HG03095 (cell line): Measurements from ENCODE around the gene SNX9.
A peak's percentile ranks its signal among the peaks of the same experiment; 100 is the strongest.
"Not testable (repeated sequence)": the region's sequence is repeated elsewhere in the genome, so short reads cannot be mapped to it uniquely, and the experiment has no call there.

Experiments
- ATAC-seq: cut with Tn5 transposase; IDR thresholded peaks from one replicate; pipeline ENCODE4 v1.9.1; 2021; ENCODE audit warnings: moderate library complexity; ENCODE audit not compliant: unreplicated experiment

Gene SNX9

DNA sequence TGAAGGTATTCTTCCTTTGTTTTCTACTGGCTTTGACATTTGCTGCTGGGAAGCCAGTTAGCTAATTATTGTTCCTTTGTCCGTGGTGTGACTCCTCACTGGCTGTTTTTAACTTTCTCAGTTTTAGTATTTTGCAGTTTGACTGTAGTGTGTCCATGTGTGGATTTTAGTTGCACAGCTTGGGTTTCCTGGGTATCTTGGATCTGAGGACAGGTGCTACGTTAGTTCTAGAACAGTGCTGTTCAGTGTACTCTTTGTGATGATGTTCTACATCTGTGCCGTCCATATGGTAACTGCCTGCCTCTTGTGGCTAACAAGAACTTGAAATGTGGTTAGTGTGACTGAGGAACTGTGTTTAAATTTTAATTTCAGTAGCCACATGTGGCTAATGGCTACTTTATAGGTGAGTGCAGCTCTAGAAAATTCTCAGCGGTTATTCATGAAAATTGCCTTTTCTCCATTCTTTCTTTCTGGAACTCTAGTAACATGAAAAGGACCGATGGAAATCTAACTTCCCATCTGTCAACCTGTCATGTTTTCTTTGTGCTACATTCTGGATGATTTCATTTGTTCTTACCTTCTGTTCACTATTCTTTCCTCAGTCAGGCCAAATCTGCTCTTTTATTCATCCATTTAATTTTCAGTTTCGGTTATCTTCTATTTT is 7.4 kb downstream of the SNX9 start:
- peak; percentile 83 for ATAC-seq

DNA sequence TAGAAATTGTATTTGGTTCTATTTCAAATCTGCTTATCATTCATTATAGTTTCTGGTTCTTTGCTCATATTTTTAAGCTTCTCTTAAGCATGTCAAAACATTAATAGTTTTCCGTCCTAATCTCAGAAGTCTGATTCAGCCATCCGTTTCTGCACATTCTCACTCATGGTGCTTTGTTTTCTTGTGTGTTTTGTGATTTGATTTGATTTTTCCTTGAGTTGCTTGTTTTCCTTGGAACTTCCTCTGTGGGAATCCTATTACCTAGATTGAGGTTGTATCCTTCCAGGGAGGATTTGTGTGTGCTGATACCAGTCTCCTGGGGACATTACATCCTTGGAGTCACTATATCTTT is 7.9 kb downstream of the SNX9 start:
- no peak for ATAC-seq

DNA sequence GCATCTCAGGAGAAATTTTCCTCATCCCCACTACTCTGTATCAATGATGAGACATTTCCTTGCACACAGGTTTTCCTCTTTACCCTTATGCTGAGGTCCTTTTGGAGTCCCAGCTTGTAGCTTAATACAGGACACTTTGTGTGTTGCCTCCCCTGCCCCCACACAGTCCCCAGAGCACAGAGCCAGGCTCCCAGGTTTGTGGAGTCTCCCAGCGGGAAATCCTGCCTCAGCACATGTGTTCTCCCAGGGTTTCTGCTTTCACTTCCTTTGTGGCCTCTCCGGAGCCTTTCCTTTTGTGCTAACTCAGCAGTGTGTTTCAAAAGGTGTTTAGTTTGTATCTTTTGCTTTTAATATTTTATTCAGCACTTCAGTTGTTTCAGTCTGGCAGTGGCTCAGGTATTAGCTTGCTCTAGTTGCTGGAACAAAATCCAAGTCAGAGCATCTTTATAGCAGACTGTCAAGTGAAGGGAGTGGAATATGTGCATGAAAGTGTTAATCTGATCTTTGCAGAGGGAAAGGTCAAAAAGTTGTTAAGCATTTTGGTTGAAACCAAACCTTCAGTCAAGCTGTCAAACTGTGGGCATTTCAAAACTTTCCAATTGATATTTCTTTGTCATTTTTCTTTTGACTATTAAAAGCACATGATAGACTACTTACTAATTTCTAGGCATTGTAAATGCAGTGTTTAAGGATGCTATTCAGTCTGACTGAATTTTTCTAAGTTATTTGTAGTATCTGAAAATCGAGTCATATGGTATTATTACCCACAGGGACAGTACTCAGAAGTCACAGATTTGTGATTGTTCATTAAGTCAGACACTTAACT is 8.6 kb downstream of the SNX9 start:
- no peak for ATAC-seq

DNA sequence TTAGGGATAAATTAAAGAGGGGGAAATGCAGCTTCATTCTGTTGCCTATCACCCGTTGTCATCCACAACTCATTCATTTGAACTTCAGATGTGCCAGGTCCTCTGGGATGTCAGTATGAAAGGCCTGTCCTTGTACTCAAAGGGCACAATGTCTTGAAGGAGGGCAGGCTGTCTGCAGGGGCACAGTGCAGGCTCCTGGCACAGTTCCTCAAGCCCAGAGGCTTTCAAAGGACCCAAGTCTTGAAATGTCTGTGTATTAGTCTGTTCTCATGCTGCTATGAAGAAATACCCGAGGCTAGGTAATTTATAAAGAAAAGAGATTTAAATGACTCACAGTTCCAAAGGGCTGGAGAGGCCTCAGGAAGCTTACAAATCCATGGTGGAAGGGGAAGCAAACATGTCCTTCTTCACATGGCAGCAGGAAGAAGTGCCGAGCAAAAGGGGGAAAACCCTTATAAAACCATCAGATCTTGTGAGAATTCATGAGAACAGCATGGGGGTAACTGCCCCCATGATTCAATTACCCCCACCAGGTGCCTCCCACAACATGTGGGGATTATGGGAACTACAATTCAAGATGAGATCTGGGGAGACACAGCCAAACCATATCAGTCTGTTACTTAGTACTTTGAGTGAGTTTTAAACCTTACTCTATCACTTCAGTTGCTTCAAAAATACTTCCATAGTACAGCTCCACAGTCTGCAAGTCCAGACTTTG is 9.4 kb downstream of the SNX9 start:
- ATAC-seq, result no peak

DNA sequence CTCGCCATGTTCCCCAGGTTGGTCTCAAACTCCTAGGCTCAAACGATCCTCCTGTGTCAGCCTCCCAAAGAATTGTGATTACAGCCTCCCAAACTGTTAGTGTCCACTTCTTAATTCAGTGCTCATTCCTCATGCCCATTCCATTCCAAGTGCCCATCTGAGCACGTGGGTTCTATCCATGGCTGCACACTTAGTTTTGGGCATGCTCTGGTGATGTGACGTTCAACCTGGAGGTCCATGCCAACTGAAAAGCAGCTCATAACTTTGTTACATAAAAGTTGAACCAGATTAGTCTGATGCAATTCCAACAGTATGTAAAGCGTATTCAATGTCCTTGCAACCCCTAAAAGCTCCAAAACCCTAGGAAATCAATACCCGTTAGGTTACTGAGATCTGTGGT is 11.5 kb downstream of the SNX9 start:
- ATAC-seq, result no peak

DNA sequence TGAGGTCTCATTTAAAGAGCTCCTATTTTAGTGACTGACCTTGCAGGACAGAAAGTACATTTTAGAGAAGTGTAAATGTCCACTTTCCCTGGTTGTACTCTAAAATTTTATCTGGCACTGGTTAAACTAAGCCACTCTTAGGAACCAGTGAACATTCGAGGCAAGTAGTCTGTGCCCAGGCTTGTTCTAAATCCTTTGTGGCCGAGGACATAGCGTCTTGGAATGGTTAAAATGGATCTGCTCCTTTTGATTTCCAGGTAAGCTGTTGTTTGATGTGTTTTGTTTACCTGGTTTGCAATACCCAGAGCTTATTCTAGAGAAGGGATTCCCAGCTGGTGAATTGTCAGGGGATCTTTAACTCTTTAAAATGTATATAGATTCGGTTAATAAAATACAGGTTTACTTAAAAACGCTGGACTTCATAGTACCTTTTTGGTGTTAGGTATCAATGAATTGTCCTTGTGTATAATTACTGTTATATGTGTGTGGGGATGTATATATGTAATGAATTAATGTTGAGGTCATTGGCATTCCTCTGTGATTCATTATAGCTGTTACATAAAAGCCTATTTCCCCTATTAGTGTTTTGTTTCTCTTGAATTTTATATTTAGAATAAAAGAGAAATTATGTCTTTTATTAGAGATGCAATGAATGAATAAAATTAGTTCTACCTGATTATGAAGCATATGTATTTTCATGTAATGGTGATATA is 15.8 kb downstream of the SNX9 start:
- ATAC-seq, result no peak

DNA sequence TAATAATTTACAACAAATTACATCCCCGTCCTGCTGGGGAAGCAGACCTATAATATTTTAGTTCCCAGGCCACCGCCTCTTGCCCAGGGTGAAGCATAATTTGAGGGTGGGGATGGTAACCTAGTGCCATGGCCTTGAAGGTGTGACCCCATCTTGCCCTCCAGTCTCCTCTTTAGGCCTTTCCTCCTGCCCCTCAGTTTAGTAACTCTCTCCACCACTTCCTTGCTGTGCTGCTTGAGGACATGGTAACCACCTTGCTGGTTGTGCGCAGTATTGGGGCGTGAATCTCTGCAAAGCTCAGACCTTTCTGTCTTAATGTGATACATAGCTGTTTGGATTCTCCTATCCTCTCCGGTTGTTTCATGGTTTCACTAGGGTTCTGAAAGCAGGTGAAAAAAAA is 16.6 kb downstream of the SNX9 start:
- ATAC-seq, result no peak

DNA sequence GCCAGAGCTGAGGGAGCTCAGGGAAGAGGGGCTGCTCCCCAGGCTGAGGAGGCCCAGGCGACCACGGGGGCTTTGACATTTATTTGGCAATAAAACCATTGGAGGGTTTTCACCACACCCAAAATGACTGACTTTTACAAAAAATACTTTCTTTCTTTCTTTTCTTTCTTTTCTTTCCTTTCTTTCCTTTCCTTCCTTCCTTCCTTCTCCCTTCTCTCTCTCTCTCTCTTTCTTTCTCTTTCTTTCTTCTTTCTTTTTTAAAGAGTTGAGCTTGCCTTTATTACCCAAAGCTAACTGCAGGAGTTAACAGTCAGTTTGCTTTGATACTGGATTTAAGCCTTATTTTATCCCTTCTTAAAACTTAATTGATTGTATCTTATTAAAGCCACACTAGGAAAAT is 17.2 kb downstream of the SNX9 start:
- ATAC-seq, result no peak

DNA sequence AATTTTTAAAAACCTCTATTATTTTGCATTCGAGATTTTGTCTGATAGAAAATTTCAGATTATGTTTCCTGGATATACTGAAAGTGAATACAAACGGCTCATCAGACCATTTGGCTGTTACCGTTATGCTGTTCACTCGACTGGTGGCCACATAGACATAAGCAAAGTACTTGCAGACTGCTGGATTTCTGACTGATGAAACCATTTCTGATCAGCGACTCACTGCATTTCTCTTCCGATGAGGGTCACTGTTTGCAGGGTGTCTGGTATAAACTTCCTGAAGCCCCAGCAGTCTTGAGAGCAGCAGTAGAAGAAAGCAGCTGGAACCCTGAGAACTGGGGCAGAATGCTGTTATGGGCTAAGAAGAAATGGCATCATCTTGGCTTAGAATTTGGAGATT is 17.7 kb downstream of the SNX9 start:
- no peak for ATAC-seq

DNA sequence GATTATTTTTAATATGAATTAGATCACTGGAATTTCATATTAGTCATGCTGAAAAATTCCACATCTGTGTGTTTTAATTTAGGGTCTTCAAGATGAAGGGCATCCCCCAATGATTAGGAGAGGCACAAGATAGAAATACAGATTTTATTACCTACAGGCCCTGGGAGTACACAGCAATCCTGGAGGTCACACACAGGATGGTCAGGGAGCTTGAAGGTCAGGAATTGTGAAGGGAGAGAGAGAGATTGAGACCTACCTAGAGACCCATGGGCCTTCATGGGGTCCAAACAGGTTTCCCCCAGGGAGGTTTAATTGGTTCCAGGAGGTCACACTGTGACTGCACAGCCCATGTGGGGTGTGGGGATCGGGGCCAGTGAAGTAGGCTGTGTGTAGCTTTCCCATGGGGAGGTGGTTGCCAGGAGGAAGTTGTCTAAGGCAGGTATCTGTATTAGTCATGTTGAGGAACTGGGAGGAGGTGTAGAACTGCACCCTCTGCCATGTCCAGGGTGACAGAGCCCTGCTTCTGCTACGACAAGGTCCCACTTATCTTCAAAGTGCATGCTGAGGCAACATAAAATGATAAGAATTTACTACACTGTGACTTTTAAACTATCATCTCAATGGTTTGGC is 18.3 kb downstream of the SNX9 start:
- peak; percentile 70 for ATAC-seq

DNA sequence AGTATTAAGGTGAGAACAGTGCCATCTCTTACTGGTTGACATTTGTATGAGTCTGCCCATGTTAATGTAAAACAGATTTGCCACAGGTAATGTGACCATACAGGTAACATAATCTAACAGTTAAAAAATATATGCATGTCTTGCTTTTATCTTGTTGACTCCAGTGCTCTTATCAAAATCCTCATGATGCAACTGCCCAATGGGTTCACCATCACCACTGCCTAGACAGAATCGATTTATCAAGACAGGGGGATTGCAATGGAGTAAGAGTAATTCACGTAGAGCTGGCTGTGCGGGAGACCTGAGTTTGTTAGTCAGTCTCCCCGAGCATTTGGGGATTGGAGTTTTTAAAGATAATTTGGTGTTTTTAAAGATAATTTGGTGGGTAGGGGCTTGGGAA is 19.2 kb downstream of the SNX9 start:
- ATAC-seq, result no peak

DNA sequence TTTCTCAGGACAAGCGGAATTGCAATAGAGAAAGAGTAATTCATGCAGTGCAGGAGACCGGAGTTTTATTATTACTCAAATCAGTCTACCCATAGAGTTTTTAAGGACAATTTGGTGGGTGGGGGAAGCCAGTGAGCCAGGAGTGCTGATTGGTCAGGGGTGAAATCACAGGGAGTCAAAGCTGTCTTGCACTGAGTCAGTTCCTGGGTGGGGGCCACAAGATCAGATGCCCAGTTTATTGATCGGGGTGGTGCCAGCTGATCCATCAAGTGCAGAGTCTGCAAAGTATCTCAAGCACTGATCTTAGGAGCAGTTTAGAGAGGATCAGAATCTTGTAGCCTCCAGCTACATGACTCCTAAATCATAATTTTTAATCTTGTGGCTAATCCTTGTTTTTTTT is 21.1 kb downstream of the SNX9 start:
- not testable (repeated sequence) for ATAC-seq

DNA sequence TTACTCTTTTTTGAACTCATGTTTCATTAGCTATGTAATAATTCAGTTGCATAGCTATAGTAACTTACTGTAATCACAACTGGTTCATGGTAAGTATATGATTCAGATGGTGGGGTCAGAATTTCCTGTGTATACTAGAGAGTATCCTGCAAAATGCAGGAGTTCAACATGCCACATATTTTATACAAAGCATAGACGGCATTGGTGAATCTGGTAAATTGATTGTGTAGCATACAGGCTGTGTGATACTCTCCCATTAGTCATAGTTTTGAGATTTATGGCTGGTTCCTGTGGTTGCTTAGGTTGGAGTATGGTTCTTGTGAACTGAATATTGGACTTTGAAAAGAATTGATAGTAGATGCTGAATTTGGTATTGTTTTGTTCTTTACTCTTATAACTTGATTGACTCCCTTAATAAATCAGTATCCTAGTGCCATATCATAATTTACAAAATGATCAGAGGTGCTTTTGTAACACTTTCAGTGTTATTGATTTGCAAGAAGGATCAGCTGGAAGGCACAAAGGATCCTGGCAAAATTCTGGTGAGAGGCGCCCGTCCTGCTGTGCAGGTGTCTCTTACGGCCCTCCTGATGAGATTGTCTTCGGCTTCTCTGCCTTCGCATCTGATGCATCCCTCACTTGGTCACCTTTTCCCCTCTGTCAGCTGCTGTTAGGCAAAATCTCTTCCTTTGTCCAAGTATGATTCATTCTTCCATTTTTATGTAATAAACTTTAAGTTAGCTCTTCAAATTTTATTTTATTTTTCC is 22.6 kb downstream of the SNX9 start:
- no peak for ATAC-seq

DNA sequence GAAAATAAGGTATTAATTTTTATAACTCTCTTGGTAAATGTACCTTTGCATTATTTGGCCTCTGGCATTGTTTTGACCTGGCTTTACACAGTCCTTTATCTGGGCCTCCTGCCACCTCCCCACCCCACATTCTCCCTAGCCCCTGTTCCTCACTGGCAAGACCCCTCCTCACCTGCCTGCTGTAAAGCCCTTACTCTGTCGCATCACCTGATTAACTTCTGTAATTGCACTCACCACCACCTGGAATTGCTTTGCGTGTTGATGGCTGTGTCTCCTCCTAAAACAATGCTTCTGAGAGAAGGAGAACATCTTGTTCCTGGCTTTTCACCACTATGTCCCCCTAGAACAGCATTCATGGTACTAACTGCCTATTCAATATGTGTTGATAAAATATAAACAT is 24.8 kb downstream of the SNX9 start:
- no peak for ATAC-seq

DNA sequence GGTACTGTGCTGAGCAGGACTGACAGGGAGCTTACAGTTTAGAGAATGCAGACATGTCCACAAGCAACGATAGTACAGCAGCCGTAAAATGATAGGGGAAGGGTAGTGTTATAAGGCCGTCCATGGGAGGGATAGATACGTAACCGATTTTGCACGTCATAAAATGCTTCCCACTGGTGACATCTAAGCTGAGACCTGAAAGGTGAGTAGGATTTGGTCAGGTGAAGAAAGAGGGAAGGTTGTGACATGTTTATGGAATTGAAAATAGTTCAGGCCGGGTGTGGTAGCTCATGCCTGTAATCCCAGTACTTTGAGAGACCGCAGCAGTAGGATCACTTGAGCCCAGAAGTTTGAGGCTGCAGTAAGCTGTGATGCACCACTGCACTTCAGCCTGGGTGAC is 25.6 kb downstream of the SNX9 start:
- no peak for ATAC-seq

DNA sequence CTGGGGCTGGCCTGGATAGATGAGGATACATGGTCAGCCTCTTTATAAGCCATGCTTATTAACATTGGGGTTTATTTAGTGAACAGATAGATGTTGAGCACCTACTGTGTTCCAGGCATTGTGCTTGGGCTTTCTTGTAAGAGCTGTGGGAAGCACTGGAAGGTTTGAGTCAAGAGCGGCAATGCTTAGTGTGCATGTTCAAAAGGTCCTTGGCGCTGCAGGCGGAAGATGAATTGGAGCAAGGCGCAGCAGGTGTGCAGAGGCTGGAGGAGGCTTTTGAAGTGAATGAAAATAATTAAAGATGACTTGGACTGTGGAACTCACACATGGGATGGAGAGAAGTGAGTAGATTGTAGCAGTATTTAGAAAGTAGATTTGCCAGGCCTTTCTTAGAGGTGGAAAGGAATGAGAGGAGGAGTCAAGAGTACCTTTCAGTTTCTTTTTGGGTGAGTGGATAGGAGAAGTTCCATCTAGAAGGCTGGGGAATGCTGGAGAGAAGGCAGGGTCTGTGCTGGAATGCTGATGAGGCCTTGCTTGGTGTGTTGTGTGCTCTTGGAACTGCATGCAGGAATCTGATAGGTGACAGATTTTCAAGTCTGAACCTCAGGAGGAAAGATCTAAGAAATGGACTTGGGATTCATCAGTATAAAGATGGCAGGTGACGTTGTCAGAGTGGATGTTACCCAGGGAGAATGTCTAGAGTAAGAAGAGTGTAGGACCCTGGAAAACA is 26.4 kb downstream of the SNX9 start:
- ATAC-seq, result no peak

DNA sequence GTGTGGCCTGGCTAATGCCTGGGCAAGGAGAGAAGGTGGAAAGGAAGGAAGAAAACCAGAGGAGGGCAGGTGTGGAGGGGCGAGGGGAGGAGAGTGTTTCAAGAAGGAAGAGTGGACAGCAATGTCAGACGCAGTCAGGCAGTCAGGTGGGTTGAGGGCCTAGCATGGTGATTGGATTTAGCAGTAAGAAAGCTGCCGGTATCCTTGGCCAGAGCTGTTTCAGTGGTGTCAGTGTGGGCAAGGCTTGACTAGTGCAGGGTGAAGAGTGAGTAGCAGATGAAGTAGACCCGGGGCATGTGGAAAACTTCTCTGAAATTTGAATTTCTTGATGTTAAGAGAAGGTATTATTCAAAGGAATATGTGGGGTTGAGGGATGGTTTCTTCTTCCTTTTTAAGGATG is 27.0 kb downstream of the SNX9 start:
- no peak for ATAC-seq

DNA sequence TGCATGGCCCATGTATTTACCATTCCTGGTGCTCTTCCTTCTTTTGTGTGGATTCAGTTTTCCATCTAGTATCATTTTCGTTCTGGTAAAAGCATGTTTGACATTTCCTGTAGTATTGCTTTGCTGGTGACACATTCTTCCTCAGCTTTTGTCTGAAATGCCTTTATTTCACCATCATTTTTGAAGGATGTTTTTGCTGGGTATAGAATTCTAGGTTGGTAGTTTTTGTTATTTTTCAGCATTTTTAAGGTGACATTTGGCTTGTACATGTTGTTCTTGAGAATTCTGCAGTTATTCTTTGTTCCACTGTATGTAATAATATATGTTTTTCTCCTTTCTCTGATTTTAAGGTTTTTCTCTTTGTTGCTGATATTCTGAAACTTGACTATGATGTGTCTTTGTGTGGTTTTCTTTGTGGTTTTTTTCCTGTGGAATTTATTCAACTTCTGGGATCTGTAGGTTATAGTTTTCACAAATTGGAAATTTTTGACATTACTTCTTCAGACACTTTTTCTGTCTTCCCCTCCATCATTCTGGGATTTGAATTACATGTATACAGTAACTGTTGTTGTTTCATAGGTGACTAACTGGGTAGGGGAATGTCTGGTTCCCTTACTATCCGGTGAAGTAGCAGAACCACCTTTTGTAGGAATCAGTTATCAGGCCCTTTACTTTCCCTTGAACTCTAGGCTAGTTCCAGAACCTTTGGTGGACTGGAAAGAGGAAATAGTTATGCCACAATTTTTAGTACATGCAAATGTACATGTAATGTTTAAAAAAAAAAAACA is 30.2 kb downstream of the SNX9 start:
- ATAC-seq, result no peak
